ENCODE data around the gene TBC1D5.

GRCh38 chr3:17162116-17162515 is 580.3 kb downstream of the TBC1D5 start:
- no peak for TF ChIP-seq POLR2A (IDR thresholded peaks at IDR 0.05)
- TF ChIP-seq POLR2AphosphoS5 (IDR thresholded peaks at IDR 0.05) = no peak
- TF ChIP-seq, protein P1, sequence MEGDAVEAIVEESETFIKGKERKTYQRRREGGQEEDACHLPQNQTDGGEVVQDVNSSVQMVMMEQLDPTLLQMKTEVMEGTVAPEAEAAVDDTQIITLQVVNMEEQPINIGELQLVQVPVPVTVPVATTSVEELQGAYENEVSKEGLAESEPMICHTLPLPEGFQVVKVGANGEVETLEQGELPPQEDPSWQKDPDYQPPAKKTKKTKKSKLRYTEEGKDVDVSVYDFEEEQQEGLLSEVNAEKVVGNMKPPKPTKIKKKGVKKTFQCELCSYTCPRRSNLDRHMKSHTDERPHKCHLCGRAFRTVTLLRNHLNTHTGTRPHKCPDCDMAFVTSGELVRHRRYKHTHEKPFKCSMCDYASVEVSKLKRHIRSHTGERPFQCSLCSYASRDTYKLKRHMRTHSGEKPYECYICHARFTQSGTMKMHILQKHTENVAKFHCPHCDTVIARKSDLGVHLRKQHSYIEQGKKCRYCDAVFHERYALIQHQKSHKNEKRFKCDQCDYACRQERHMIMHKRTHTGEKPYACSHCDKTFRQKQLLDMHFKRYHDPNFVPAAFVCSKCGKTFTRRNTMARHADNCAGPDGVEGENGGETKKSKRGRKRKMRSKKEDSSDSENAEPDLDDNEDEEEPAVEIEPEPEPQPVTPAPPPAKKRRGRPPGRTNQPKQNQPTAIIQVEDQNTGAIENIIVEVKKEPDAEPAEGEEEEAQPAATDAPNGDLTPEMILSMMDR (IDR thresholded peaks at IDR 0.05) = no peak
